IPS-NIHi11 (cell line): Measurements from ENCODE around the gene PRSS38.
A peak's percentile ranks its signal among the peaks of the same experiment; 100 is the strongest.

ENCODE experiments used
- DNase-seq: peaks from one replicate; pipeline ENCODE4 v3.0.0; 2012; ENCODE audit warnings: mixed read lengths, low spot score

PRSS38 gene

DNA sequence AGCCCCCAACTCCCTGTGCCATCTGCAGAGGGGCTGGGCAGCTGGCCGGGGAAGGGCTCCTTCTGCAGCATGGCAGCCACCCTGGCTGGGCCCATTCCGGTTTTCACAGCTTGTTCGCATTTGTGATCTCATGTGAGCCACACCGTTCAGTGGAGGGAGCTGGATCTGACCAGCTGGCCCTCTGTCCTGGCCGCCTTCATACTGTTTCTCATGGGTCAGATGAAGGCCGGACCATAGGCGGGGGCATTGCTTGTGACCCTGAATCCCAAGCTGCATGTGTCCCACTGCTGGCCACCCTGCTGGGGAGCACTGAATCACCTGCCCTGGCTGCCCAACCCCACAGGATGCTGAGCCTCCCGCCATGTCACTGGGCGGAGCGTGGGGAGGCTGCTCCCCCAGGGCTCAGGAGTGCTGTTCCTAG lies 36.4 kb upstream of the PRSS38 start:
- no peak for DNase-seq

DNA sequence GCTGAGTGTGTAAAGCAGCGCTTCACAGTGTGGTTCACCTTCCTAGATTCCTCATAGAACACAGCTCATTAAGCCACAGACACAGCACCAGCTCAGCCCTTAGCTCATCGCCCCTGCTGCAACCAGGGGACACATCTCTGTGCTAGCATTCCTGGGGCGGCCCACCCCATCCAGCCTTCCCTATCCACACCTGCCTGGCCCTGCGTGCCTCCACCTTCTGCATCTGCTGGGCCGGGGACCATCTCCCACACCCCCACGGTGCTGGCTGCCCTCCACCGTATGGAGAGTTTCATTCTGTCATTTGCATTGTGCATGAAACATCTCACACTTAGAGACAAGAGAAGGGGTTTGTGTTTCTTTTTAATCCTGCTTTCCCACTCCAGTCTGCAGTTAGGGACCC lies 35.8 kb upstream of the PRSS38 start:
- no peak for DNase-seq

DNA sequence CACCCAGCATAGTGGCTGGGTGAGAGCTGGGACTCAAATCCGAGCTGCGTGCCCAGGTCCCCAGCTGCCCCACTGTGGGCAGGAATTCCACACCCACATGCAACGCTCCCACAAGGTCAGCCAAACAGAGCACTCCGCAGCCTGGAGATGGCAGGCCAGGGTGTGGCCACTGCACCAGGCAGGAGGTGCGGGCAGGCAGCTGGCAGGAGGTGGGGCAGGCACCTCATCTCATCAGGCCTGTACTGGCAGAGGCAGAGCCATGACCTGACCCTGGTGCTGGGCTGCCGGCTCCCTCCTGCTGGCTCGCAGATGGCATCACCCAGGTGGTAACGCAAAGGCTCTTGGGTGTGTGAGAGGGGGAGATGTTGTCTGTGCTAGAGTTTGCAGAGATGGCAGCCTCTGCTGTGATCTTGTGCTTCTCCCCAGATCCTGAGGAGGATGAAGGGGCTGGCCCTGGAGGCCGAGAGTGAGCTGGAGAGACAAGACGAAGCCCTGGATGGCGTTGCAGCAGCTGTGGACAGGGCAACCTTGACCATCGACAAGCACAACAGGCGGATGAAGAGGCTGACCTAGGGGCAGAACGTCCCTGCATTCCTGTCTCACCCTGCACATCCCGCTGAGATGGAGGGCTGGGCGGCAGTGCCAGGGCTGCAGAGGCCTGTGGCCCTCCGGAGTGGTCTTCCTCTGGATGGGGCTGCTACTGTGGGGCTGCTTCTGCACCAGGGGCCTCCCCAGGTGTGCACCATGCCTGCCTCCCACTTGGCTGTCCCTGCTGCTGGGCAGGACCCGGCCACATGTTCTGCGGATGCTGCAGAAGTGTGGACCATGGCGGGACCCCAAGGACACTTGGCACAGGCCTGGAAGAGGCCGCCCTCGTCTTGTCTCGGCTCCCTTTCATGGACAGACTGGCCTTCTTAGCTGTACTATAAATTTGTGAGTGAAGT lies 35.1 kb upstream of the PRSS38 start:
- no peak for DNase-seq

DNA sequence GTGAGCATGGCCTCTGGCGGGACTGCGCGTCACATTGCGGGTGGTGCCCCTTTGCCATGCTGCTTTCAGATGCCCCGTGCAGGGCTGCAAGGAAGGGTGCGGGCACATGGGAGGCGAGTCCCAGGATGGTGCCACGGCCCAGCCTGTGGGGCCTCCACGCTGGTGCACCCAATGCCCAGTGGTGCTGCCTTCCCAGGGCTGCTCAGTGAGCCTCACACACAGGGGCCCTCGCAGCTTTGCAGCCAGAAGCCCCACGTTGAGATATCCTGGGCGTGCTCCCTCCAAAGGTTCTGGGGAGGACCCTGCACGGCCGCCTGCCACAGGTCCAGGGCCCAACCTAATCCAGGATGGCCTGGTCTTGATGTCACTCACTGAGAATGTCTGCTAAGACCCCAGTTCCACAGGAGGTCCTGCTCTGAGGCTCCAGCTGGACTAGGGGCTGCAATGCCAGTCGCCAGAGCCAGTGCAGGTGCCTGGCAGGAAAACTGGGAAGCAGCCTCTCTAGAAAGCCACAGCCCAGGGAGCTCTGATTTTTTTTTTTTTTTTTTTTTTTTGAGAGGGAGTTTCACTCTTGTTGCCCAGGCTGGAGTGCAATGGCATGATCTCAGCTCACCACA lies 34.1 kb upstream of the PRSS38 start:
- no peak for DNase-seq

DNA sequence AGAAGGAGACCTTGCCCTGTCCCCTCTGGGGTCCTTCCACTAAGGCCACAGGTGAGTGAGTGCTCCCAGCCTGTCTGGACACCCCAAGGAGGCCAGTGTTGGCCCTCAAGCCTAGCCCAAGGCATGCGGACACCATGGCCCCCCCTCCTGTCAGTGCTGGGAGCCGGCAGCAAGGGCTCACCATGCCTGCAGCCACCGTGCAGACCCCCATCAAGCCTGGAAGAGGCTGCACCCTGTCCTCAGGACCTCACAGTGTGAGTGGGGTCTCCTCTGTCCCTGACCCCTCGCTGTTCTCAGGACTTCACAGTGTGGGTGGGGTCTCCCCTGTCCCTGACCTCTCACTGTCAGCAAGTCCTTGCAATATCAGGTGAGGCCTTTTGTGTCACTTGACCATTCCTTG lies 33.2 kb upstream of the PRSS38 start:
- DNase-seq: no peak

DNA sequence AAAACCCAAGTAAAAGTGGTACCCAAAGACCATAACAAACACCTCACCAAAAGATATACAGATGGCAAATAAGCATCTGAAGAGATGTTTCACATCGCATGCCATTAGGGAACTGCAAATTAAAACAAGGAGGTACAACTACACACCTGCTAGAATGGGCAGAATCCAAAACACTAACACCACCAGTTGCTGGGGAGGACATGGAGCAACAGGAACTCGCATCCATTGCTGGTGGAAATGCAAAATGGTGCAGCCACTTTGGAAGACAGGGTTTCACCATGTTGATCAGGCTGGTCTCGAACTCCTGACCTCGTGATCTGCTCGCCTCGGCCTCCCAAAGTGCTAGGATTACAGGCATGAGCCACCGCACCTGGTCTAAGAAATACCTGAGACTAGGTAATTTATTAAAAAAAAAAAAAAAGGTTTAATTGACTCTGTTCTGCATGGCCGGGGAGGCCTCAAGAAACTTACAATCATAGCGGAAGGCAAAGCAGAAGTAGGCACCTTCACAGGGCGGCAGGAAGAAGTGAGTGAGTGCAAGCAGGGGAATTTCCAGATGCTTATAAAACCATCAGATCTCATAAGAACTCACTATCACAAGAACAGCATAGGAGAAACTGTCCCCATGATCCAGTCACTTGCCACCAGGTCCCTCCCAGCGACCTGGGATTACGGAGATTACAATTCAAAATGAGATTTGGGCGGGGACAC lies 30.2 kb upstream of the PRSS38 start:
- no peak for DNase-seq

DNA sequence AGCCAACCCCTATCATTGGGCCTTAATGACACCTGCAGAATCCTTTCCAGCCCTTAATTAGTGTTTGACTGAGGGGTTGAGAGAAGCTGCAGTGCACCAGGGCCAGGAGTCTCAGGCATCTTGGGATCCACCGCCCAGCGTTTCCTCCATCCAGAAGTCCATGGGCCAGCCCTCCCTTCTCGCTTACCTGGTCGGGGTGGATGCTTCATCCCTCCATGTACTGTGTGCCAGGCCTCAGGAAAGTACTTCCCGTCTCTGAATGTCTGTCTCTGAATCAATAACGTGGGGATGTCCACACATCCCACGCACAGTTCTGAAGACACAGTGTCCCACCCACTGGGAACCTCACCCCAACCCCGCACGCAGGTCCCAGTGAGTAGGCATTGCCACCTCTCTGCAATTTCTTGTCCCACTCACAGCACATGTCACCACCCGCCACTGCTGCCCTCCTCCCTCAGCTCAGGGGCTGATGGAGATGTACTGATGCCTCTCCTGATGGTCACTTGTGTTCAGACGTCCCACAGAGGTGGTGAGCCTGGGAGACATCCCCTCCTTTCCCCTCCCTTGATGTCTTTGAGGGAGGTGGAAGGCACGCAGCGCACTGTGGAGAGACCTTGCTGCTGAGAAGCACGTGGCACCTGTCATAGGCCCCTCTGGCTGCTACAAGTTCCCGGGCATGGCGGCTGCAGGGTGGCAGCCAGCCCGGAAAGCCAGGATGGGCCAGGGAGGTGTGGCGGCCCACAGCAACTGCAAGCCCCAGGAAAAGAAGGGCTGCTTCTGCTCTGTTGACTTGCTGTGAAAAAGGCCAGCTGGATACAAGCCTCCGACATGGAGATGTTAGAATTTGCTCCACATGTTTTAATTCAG lies 29.4 kb upstream of the PRSS38 start:
- DNase-seq: peak; percentile 8

DNA sequence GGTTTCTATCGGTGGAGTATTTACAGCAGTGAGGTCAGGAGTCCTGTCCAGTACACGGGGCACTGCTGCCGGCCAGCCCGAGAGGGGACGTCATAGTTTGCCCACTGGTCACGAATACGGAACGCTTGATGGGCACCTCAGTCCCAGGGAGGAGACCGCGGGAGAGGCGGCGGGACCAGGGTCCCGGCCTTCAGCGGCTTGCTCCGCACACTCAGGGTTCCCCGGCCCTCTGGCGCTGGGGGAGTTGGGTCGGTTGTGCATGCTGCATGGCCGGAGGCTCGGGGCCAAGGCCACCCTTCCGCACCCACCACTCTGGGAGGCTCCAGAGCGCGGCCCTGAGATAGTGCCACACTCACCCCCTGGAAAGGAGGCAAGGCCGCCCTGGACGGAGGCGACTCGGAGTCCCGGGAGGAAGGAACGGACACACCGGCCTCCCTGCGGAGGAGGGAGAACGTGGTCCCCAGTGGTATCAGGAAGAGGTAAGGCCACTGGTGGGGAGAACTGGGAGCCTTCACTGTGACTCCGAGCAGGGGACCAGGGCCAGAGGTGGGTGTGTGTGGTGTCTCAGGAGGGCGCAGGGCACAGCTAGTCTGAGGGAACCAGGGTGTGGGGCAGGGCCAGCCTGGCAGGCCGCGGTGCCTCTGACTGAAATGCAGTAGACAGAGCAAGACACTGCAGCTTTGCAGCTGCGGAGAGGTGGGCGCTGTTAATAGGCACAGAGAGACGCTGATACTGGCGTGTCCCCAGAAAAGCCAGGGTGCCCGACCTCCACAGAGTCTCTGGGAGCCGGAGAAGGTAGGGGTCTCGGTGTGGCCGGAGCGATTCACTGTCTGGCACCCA lies 28.6 kb upstream of the PRSS38 start:
- peak; percentile 41 for DNase-seq

DNA sequence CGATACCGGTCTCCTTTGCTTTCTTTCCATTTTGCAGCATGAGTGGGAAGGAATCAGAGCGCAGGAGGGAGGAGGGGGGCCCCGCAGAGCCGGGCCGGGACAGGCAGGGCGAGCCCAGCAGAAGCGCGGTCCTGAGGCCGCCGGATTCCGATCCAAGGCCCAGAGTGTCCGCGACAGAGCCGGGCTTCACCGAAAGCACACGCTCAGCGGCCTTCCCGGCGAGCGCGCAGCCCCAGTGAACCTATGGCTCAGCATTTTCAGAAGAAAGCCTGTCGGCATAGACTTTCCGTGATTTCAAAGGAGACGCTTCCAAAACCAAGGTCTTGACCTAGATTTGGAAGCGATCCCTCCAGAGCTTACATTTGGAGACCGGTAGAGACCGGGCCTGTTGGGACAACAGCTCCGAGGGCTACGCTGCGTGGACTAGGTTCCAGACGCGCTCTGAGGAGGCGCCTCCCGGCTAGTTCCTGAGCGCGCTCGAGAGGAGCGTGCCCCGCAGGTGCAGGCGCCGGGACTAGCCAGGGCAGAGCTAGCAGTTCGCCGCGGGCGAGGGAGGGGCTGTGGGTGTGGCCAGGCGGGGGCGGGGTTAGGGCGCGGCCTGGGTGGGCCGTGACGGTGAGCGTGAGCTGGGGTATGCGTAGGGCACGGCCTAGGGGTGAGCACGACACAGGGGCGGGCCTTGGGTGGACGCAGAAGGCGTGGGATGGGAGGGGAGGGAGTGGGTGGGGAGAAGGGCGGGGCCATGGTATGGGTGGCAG lies 27.8 kb upstream of the PRSS38 start:
- DNase-seq: peak; percentile 97

DNA sequence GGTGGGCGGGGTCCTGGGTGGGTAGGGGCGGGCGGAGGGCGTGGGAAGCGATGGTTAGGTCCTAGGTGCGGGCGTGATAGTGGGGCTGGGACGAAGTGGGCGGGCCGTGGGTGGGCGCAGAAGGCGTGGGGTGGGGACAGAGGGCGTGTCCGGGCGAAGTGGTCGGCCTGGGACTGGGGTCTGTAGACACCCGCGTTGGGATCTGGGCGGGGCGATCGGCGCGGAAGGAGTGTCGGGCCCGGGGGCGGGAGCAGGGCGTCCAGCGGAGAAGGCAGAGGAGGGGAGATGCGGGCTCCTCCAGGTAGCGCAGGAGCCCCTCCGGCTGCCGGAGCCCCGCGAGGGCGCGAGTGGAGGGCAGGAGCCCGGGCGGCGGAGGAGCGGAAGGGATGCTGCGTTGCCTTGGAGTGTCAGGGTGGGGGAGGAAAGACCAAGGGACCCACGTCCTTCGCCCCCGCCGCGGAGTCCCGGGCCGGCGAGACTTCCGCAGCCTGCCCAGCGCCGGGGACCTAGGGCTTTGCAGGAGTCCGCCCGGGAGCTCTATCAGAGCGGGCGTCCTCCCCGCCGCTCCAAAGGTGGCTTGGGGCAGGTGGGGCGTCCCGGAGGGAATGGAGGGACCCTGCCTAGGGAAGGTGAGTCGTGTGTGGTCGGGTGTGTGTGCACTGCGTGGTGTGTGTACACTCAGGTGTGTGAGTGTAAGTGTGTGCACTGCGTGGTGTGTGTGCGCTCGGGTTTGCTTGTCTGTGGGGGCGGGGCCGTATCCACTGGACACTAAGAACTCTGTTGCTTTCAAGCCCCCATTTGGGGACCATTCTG lies 27.0 kb upstream of the PRSS38 start:
- peak; percentile 86 for DNase-seq

DNA sequence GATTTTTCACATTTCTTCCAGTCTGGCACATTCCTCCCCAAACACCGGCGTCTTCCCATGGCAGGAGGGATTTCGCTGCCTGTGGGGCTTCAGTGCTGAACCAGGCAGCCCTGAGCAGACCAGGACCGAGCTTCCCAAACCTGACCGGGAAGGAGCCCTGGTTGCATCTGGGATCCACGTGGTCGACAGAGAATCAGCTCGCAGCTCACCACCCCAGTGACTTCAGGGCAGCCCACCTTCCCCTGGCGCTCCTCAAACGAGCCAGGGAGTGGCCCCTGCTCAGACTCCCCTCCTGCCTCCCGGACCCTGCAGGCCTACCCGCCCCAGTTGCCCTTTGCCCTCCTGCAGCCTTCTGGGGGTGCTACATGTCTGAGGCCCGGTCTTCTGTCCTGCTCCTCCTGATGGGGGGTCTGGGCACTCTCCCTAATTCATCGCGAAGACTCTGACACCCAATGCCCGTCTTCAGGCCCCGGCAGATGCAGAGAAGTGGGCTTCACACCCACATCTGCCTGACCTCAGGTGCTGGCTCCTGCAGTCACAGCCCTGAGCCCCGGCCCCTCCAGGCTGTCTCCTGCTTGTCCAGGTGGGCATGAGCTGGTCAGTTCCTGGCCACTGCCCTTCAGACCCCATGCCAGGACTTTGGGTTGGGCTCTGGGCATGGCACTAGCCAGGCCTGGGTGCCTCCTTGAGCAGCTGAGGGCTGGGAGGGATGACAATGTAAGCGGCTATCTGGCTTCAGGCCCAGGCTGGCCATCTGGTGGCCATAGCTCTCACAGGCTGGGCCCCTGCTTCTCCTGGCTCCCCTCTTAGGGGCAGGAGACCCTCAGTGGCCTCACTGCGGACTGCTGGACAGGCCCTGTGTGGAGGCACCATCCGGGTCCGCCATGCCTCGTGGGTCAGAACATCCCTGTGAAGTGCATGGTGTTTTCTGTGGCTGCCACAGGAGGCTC lies 26.1 kb upstream of the PRSS38 start:
- DNase-seq: peak; percentile 11

DNA sequence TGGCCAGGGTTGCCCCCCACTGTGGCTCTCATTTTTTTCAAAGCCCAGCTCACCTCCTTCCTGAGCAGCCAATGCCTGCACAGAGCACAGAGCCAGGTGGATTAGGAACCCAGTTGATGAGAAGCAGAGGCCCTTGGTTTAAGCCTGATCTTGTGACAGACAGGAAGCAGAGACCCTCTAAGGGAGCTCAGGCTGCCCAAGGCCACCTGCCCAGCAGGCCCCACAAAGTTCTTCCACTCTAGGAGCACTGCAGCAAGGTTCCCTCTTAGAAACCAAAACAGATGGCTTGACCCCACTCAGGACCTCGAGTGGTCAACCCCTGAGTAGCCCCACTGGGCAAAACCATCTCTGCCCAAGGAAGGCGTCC lies 25.5 kb upstream of the PRSS38 start:
- DNase-seq: no peak

DNA sequence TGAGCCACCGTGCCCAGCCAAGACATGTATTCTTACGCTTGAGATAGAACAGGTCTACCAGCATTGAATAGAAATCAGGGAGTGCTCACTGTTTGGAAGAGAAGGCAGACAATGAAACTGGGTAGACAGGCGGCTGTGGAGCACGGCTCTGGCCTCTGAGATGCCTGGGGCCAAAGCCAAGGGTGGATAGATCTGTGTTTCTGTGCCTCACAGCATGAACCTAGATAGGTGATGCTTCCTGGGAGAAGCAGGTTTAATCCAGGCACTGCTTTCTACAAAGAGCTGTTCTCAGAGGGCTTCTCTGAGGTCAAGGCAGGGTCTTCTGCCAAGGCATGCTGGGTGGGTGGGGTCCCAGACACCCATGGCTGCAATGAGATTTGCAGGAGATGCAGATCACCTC lies 24.6 kb upstream of the PRSS38 start:
- no peak for DNase-seq

DNA sequence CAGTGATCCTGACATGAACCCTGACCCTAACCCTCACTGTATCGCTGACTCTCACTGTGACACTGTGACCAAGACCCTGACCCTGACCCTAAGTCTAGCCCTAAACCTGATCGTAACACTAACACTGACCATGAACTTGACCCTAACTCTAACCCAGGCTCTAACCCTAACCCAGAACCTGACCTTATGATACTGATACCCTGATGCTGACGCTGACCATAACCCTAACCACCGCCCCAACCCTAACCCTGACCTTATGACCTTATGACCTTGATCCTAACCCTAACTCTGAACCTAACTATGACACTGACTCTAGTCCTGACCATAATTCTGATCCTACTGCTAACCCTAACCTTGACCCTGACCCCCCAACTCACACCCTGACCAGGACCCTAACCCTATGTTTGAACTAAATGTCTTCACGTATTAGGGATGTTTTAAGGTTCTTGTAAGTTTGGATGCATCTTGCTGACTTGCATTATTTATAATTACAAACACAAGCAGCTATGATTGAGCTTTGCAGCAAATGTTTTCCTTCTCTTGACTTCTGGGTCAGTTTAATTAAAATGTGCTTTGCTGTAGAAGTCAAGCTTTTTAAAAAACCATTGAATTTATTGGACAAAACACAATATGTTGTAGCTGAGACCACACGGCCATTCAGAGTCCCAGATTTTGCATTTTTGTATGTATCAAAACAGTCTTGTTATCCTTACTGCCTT lies 23.9 kb upstream of the PRSS38 start:
- no peak for DNase-seq

DNA sequence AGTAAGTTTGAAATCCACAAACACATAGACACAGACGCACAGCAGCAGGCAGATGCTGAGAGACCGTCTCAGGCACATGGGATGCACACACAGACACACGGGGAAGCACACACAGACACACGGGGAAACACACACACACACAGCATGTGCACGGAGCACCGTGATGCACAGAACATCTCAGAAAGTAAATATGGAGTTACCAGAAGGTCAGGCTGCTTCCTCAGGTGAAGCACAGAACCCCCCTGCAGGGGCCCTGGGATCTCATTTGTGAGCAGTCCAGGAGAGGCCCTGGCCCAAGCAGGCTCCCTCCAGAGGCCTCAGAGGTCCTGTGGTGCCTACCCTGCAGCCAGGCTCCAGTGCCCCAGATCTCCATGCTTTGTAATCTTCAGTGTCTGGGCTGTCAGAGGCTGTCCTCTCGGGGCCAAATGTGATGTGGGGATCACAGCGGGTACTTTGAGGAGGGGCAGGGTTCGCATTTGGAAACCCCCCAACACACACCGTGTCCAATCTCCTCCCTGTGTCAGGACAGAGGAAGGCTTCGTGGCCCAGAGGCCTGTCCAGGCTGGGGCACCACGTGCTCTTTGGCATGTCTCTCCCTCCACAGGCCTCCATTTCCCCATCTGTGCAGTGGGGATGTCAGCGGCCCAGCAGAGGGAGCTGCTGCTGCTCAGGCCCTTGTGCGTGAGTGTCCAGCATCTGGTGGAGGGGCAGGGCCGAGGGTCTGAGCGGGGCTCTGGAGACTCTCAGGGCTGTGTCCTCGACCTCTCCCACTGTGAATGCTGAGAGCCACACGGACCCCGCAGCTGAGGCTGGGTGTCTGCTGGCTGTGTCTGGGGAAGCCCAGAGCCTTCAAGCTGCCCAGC lies 23.0 kb upstream of the PRSS38 start:
- peak; percentile 7 for DNase-seq

DNA sequence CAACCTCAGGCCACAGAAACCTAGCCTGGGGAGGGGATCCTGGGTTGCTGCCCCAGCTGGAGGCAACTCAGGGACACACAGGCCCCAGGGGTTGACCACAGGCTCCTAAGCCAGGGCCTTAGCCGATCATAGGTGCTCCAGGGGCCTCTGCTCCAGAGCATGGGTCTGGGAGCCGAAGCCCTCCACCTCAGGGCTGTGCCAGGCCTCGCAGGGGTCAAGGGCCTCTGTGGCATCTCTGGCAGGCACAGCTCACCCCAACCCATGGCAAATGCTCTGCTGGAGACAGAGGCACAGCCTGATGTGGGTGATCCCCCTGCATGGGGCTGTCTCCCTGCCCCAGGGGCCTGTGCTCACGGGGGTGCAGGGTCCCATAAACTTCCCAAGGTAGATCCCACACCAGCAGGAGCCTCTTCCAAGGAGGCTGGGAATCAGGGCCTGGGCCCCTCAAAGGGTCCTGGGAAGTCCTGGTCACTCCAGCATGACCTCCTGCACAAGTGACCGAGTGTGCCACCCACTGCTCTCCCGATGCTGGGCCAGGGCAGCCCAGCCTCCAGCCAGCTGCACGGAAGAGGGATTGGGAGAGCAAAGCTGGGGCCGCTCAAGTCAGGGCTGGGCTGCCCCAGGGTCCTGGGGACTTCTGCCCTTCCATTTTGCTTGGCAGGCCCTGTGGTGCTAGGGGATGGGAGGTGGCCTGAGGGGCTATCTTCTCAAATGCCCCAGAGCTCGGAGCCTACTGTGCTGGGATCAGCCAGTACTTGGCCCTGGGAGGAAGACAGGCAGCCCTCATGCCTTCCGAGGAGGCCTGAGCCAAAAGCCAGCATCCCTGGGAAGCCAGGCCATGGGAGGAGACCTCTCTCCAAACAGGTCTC lies 22.2 kb upstream of the PRSS38 start:
- no peak for DNase-seq
